WI38 (cell line): ENCODE measurements around the gene CPSF4.
"Not testable (repeated sequence)": the region's sequence is repeated elsewhere in the genome, so short reads cannot be mapped to it uniquely, and the experiment has no call there.

Experiments used
- H3K4me3 ChIP-seq: 2 replicates; pipeline ENCODE4 v1.5.1; 2011; ENCODE audit warnings: low read depth, mild to moderate bottlenecking, control low read depth, low read length
- CTCF ChIP-seq: IDR thresholded peaks from 2 replicates; pipeline ENCODE4 v1.5.1; 2012; ENCODE audit warnings: low read depth, mild to moderate bottlenecking, control low read depth, low read length

CPSF4 gene

DNA sequence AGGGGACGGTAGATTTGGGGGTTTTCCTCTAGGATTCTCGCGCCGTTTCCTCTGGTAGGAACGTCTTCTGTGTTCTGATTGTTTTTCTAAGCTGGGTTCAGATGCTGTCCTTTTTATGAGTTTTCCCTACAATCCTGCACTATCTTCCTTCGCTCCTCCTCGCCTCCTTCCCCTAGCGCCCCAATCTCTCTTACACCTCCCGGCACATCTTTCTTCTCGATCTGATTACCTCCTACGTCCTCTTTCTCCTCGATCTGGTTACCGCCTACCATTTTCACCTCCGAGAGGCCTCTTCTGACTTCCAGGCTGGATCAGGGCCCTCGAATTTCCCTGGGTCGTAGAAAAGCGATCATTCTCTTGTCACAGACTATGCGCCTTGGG is 29.6 kb upstream of the CPSF4 start:
- peak overlapping the region; percentile 93 for H3K4me3 ChIP-seq
- no peak for TF ChIP-seq CTCF

DNA sequence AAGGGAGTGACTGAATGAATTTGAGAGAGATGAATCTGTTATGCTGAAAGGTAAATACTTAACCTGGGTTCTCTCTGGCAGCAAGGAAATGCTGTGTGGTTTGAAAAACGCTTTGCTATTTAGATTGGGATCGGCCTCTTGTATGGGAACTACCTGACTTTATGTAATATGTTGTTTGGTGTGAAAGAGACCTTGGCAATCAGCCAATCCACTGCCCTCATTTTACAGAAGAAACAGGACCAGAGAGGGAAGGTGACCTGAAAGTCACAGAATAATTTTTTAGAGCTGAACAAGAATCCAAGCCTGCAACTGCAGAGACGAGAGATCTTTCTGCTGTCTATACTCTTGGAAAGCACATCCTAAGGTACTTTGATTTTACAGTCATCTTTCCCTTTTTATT is 28.9 kb upstream of the CPSF4 start:
- H3K4me3 ChIP-seq, result peak overlapping the region; percentile 93
- TF ChIP-seq CTCF, result no peak

DNA sequence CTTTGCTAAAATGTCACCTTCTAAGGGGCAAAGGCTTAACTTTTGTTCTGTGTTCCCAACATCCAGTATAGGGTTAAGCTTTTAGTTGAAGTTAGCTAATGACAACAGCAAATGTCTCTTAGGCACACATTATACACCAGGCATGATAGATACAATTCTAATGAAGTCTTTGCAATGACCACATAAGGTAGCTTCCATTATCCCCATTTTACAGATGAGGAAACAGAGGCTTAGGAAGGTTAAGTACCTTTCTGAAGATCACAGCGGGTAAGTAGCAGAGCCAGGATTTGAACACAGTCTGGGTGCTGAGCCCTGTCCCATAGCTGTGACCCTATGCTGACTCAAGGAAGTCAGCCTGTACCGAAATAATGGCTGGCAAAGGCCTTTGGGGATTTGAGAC is 28.1 kb upstream of the CPSF4 start:
- TF ChIP-seq CTCF, result no peak
- H3K4me3 ChIP-seq, result no peak overlapping the region

DNA sequence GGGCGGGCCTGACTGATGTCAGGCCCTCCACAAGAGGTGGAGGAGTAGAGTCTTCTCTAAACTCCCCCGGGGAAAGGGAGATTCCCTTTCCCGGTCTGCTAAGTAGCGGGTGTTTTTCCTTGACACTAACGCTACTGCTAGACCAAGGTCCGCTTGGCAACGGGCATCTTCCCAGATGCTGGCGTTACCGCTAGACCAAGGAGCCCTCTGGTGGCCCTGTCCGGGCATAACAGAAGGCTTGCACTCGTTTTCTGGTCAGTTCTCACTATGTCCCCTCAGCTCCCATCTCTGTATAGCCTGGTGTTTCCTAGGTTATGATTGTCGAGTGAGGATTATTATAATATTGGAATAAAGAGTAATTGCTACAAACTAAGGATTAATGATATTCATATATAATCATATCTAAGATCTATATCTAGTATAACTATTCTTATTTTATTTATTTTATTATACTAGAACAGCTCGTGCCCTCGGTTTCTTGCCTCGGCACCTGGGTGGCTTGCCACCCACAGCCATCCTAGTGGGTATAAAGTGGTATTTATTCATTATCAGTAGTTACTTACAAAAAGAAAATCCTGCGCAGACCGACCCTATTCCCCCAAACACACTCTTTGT is 23.1 kb upstream of the CPSF4 start:
- H3K4me3 ChIP-seq, result not testable (repeated sequence)
- peak; percentile 59 for TF ChIP-seq CTCF

GRCh38 chr7:99418260-99418659 is 20.5 kb upstream of the CPSF4 start:
- no peak for TF ChIP-seq CTCF
- no peak overlapping the region for H3K4me3 ChIP-seq

GRCh38 chr7:99419323-99420021 is 19.3 kb upstream of the CPSF4 start:
- no peak overlapping the region for H3K4me3 ChIP-seq
- TF ChIP-seq CTCF, result no peak

DNA sequence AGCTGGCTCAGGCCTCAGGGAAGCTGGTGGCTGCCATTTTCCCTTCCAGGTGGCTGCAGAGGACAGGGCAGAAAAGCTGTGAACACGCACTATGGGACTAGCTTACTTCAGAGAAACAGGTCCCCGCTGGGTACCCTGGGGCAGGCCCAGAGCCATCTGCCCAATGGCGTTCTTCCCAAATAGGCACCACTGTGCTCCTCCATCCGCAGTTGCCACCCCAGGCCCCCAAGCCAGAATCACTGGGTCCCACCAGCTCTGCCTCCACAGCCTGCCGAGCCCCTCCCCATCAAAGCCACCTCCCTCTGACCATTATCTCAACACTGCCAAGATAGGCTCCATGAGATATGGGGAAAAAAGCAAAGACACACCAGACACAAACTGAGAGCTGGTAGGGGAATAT is 18.5 kb upstream of the CPSF4 start:
- TF ChIP-seq CTCF, result no peak

More for the DNA sequence above, 18.5 kb upstream of the CPSF4 start:
- no peak overlapping the region for H3K4me3 ChIP-seq
